HUDEP-2 (cell line): ENCODE data around the gene WDR74.
"Not testable (repeated sequence)": the region's sequence is repeated elsewhere in the genome, so short reads cannot be mapped to it uniquely, and the experiment has no call there.

ENCODE experiments used
- DNase-seq, 76 experiments: peaks; one replicate each; lab custom pipeline; 2025; ENCODE audit not compliant: unreplicated experiment in 76 of 76; lab: John Stamatoyannopoulos, UW

WDR74 gene

GRCh38 chr11:62839050-62839945 lies at the start of gene WDR74:
TSS of gene WDR74 (minus strand) at chr11:62839590. CDS start at chr11:62839570, 20 bp downstream.
- DNase-seq: peak in 71 of 76 experiments; percentile 42 to 90 (median 76)

GRCh38 chr11:62889126-62889483 lies 49.7 kb upstream of the WDR74 start:
- no peak for DNase-seq

- no peak for DNase-seq
Observed at GRCh38 chr11:62888406-62888805, 49.0 kb upstream of the WDR74 start.

GRCh38 chr11:62885137-62885750 lies 45.9 kb upstream of the WDR74 start:
- DNase-seq: no peak

- DNase-seq: no peak
Observed at GRCh38 chr11:62883673-62884072, 44.3 kb upstream of the WDR74 start.

GRCh38 chr11:62882788-62883501 lies 43.6 kb upstream of the WDR74 start:
- DNase-seq: no peak

GRCh38 chr11:62882431-62882749 lies 43.0 kb upstream of the WDR74 start:
- DNase-seq: peak in 4 of 76 experiments; percentile 9 to 35 (median 20)

GRCh38 chr11:62881579-62882430 lies 42.4 kb upstream of the WDR74 start:
- DNase-seq: peak in 72 of 76 experiments; percentile 77 to 94 (median 90)

GRCh38 chr11:62880803-62881578 lies 41.6 kb upstream of the WDR74 start, which contains the start of gene SLC3A2:
TSS of gene SLC3A2 (plus strand) at chr11:62880896. CDS start at chr11:62881024, 128 bp downstream.
- DNase-seq: peak in 74 of 76 experiments; percentile 36 to 93 (median 83)

DNA sequence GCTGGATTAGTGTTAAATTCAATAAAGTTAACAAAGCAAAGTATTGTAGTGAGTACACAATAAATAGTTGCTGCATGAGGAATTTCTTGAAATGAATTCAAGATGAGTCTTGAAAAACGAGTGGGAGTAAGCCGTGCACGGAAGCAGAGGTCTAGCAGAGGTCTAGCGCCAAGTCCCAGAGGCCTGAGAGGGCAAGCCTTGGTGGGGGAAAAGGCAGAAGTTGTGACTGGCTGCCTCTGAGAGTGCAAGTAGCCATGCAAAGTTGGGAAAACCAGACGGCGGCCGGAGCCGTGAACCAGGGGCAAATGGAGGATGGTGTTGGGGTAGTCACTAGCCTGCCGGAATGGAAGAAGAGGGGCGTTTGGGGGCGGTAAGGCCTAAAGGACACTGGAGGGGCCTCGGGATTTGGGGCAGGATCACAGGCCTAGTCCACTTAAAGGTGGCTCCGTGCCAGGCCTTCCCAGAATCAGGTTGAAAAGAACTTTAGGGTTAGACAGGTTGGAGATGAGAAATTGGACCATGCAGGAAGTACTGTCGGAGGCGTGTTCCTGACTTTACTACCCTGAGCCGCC lies 40.9 kb upstream of the WDR74 start:
- peak in 40 of 76 experiments; percentile 15 to 67 (median 39) for DNase-seq

GRCh38 chr11:62879235-62879978 lies 40.0 kb upstream of the WDR74 start:
- DNase-seq: peak in 72 of 76 experiments; percentile 43 to 91 (median 72)

DNA sequence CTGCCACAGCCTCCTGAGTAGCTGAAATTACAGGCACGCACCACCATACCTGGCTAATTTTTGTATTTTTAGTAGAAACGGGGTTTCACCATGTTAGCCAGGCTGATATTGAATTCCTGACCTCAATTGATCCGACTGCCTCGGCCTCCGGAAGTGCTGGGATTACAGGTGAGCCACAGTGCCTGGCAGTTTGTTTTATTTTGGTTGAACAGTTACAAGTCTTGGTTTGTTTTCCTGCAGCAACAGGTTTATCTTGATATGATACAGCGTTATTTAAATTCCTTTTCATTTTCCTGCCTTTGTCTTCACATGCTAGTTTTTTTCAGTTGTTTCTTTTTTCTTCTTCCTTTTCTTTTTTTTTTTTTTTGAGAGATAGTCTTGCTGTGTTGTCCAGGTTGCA lies 37.3 kb upstream of the WDR74 start:
- DNase-seq: no peak

DNA sequence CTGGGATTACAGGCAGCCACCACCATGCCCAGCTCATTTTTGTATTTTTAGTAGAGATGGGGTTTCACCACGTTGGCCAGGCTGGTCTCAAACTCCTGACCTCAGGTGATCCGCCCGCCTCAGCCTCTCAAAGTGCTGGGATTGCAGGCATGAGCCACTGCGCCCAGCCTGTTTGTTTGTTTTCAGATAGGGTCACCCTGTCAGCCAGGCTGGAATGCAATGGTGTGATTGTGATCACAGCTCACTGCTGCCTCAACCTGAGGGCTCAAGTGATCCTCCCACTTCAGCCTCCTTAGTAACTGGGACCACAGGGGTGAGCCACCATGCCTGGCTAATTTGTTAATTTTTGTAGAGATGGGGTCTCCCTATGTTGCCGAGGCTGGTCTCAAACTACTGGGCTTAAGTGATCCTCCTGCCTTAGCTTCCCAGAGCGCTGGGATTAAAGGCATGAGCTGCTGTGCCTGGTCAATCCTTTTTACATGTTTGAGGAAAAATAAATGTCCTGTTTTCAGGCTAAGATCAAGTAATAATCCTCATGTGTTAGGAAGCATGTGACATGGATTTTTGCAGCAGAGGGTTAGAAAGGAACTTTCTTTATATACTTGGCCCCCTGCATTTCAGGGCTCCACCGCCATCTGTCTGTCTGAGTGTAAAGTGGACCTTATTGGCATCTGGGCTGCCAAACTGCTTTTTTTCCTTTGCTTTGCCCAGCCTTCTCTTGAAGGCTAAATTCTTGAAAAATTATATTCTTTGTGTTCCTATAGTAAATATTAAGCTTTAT lies 36.5 kb upstream of the WDR74 start:
- no peak for DNase-seq

GRCh38 chr11:62874851-62875250 lies 35.5 kb upstream of the WDR74 start:
- no peak for DNase-seq

GRCh38 chr11:62865635-62866034 lies 26.2 kb upstream of the WDR74 start:
- no peak for DNase-seq

GRCh38 chr11:62863687-62864335 lies 24.4 kb upstream of the WDR74 start:
- peak in 2 of 76 experiments; percentile 9 to 19 for DNase-seq

DNA sequence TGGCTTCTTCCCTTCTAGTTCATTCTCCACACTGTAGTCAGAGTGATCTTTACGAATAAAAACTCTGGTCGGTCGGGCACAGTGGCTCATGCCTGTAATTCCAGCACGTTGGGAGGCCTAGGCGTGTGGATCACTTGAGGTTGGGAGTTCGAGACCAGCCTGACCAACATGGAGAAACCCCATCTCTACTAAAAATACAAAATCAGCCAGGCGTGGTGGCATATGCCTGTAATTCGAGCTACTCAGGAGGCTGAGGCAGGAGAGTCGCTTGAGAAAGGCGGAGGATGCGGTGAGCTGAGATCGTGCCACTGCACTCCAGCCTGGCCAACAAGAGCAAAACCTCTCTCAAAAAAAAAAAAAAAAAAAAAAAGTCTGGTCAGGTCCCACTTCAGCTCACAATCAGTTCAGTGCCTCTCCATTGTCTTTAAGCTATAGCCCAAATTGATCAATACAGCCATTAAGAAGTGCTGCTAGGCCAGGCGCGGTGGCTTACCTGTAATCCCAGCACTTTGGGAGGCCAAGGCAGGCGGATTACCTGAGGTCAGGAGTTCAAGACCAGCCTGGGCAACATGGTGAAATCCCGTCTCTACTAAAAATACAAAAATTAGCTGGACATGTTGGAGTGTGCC lies 22.3 kb upstream of the WDR74 start:
- DNase-seq: not testable (repeated sequence)
